Central memory CD8-positive, alpha-beta T cell (primary cell): Measurements from ENCODE around the gene NUP98.
"Not testable (repeated sequence)": the region's sequence is repeated elsewhere in the genome, so short reads cannot be mapped to it uniquely, and the experiment has no call there.

Experiments used
- ATAC-seq: fragments of 150-1000 bp; cut with Tn5 transposase; replicated peaks from 2 replicates; pipeline ENCODE4 v1.10.0; 2022; ENCODE audit warnings: mild to moderate bottlenecking, moderate FRiP score, moderate number of reproducible peaks; ENCODE audit not compliant: poor library complexity, severe bottlenecking; ENCODE audit errors: extremely low read depth
- DNase-seq, 2 donors: peaks; one replicate each; pipeline ENCODE4 v3.0.0; 2021; ENCODE audit warnings: low spot score in 2 of 2
- H3K27ac Mint-ChIP-seq: one replicate; pipeline ENCODE4 v1.8.0; 2022; ENCODE audit warnings: low read depth, mild to moderate bottlenecking, moderate library complexity, mixed read lengths
- H3K27me3 Mint-ChIP-seq: one replicate; pipeline ENCODE4 v1.8.0; 2022; ENCODE audit warnings: mixed read lengths
- H3K36me3 Mint-ChIP-seq: one replicate; pipeline ENCODE4 v1.8.0; 2022; ENCODE audit warnings: mild to moderate bottlenecking, moderate library complexity, mixed read lengths; ENCODE audit not compliant: insufficient read depth
- H3K4me1 Mint-ChIP-seq: one replicate; pipeline ENCODE4 v1.8.0; 2022; ENCODE audit warnings: mixed read lengths
- H3K4me3 Mint-ChIP-seq: one replicate; pipeline ENCODE4 v1.8.0; 2022; ENCODE audit warnings: mild to moderate bottlenecking, moderate library complexity, mixed read lengths
- H3K9me3 Mint-ChIP-seq: one replicate; pipeline ENCODE4 v1.8.0; 2022; ENCODE audit warnings: mixed read lengths

Gene NUP98

DNA sequence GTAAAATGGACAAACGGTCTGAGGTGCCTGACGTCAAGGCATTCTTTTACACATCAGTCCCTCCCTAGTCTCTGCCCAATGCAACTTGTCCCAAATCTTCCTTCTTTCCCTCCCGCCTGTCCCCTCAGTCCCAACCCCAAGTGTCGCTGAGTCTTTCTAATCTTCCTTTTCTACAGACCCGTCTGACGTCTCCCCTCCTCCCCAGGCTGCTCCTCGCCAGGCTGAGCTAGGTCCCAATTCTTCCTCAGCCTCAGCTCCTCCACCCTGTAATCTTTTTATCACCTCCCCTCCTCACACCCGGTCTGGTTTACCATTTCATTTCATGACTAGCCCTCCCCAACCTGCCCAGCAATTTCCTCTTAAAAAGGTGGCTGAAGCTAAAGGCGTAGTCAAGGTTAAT, 148.0 kb downstream of the NUP98 start:
- ATAC-seq, H3K4me1 Mint-ChIP-seq, DNase-seq, H3K27ac Mint-ChIP-seq, H3K9me3 Mint-ChIP-seq, H3K4me3 Mint-ChIP-seq, H3K36me3 Mint-ChIP-seq: not testable (repeated sequence)
- H3K27me3 Mint-ChIP-seq, result peaks cover 67% of the 10 kb centered on the region

DNA sequence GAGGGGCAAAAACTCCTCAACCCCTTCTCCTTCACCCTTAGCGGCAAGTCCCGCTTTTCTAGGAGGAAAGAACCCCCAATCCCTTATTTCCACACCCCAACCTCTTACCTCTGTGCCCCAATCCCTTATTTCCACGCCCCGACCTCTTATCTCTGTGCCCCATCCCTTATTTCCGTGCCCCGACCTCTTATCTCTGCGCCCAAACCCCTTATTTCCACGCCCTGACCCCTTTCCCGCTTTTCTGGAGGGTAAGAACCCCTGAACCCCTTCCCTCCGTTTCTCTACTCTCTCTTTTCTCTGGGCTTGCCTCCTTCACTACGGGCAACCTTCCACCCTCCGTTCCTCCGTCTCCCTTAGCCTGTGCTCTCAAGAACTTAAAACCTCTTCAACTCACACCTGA, 148.5 kb downstream of the NUP98 start:
- not testable (repeated sequence) for H3K36me3 Mint-ChIP-seq, H3K4me1 Mint-ChIP-seq, H3K27ac Mint-ChIP-seq, H3K4me3 Mint-ChIP-seq, H3K9me3 Mint-ChIP-seq, DNase-seq, ATAC-seq
- peaks cover 72% of the 10 kb centered on the region for H3K27me3 Mint-ChIP-seq

DNA sequence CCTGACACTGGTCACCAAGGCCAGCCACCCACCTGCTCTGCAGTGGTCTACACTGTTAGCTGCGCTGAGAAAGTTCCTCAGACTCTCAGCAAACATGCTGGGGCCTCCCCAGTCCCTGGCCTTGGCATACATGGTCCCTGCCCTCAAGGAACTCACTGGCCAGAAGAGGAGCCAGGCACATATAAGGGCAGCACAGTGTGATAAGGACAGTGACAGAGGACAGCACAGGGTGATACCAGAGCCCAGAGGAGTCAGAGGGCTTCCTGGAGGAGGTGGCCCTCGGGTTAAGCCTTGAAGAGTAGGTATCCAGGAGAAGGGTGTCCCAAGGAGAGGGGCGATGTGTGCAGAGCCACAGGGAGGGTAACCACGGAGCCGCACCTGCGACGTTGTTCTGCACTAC, 151.8 kb downstream of the NUP98 start:
- DNase-seq (no peak), ATAC-seq (no peak)
- Mint-ChIP-seq H3K9me3 (no peaks in the 10 kb centered on the region), H3K27ac (no peak overlapping the region), H3K27me3 (peaks cover 87% of the 10 kb centered on the region), H3K4me3 (no peak overlapping the region), H3K36me3 (no peaks in the 10 kb centered on the region), H3K4me1 (peaks cover 12% of the 10 kb centered on the region)

DNA sequence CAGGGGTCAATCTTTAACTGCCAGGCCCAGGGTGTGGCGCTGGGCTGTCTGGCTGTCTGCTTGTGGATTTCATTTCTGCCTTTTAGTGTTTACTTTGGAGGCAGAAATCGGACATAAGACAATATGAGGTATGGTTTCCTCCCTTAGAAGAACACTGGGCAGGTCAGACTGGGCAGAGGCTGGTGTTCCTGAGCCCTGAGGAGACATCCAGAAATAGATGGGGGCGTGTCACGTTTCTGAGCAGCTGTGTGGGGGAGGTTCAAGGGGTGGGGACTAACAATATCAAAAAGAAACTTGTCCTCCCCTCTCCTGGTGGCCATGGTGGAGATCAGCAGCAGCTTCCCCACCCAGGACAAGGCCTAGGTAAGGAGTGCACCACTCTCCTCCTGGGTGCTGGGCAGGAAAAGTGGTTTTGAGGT, 152.5 kb downstream of the NUP98 start, which contains the start of gene ART1:
TSS of gene ART1 (plus strand) at position 312 of the 419 bp plus-strand sequence. CDS start 14,086 bp downstream, outside the sequence.
- no peak for DNase-seq
- no peaks in the 10 kb centered on the region for H3K36me3 Mint-ChIP-seq
- no peak within 1 kb of the TSS for H3K27ac Mint-ChIP-seq
- no peak within 1 kb of the TSS for H3K4me3 Mint-ChIP-seq
- peaks cover 12% of the 10 kb centered on the region for H3K4me1 Mint-ChIP-seq
- H3K9me3 Mint-ChIP-seq, result no peaks in the 10 kb centered on the region
- H3K27me3 Mint-ChIP-seq, result peaks cover 86% of the 10 kb centered on the region
- no peak for ATAC-seq

DNA sequence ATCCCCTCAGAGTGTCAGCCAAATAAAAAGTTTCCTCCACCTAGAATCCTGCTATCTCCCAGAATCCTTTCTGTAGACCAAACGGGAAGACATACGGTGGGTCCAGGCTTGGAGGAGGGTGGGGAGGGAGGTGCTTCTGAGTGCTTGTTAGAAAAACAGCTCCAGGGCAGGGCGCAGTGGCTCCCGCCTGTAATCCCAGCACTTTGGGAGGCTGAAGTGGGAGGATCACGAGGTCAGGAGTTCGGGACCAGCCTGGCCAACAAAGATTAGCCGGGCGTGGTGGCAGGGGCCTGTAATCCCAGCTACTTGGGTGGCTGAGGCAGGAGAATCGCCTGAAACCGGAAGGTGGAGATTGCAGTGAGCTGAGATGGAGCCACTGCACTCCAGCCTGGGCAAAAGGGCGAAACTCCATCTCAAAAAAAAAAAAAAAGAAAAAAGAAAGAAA, 154.2 kb downstream of the NUP98 start:
- not testable (repeated sequence) for H3K27ac Mint-ChIP-seq

DNA sequence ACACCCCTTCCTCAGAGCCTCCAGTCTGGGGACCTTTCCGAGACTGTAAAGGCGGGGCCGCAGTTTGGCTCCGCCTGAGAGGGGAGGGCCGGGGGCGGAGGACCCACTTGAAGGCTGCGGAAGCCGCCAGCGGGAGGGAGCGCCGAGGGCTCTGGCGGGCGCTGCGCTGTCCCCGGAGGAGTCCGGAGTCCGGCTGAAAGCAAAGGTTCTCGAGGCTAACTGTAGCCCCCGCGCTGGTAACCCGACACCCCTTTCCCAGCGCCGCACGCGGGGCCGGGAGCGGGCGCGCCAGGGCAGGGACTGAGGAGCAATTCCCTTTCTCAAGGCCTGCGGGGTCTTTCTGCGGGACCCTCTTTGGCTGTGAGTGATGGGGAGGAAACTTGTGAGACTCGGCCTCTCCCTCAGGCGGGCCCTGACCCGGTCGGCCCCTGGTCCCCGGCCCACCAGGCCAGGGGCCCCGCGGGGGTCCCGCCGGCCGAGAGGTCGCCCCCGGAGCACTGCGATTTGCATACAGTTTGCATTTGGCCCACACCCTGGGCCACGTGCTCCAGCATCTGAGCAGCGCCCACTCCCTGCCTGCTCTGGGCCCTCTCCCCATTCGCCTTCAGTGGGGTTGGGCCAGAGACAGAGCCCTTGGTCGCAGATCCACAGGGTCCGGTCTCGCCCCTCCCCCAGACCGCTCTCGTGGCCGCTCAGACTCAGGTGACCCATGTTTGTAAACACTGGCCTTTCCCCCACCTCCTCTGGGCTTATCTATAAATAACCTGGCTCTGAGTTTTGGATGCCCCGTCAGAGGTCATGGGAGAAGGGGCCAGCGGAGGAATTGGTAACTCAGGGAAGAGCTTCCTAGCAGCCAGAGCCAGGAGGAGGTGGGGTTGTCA, 155.0 kb downstream of the NUP98 start:
- Mint-ChIP-seq H3K9me3 (no peaks in the 10 kb centered on the region), H3K27ac (no peak overlapping the region), H3K4me1 (peaks cover 12% of the 10 kb centered on the region), H3K36me3 (no peaks in the 10 kb centered on the region), H3K4me3 (peak overlapping the region; percentile 63), H3K27me3 (peaks cover 88% of the 10 kb centered on the region)
- ATAC-seq (peak; percentile 70), DNase-seq (peak in 1 of 2 donors; percentile 18)

More for the DNA sequence above, 154.2 kb downstream of the NUP98 start:
- not testable (repeated sequence) for H3K36me3 Mint-ChIP-seq, ATAC-seq, H3K9me3 Mint-ChIP-seq, DNase-seq
- Mint-ChIP-seq H3K4me1 (peaks cover 12% of the 10 kb centered on the region), H3K27me3 (peaks cover 86% of the 10 kb centered on the region), H3K4me3 (peak overlapping the region; percentile 61)

DNA sequence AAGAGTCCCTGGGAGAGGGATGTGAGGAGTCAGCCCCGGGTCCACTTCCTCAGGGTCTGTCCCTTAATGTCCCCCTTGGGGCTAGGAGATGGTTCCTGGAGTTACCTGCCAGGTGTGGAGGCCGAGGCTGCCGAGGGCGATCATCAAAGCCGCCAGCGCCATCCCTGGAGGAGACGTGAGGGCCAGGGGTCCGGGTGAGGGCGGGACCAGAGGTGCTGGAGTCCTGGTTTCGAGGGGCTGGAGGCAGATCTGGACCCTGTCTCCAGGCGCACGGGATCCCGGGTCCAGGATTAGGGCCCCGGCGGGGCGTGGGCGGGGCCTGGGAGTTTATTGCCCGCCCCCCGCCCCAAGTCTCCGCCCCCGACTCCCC, 155.7 kb downstream of the NUP98 start, which contains the start of gene ART5:
TSS of gene ART5 (minus strand) at position 292 of the 370 bp plus-strand sequence. CDS start at position 162, 130 bp downstream.
- Mint-ChIP-seq H3K4me3 (peak within 1 kb of the TSS; percentile 63), H3K27me3 (peaks cover 91% of the 10 kb centered on the region), H3K36me3 (no peaks in the 10 kb centered on the region), H3K9me3 (no peaks in the 10 kb centered on the region), H3K4me1 (peaks cover 12% of the 10 kb centered on the region), H3K27ac (peak within 1 kb of the TSS; percentile 4)
- DNase-seq, result no peak
- ATAC-seq, result peak; percentile 10

DNA sequence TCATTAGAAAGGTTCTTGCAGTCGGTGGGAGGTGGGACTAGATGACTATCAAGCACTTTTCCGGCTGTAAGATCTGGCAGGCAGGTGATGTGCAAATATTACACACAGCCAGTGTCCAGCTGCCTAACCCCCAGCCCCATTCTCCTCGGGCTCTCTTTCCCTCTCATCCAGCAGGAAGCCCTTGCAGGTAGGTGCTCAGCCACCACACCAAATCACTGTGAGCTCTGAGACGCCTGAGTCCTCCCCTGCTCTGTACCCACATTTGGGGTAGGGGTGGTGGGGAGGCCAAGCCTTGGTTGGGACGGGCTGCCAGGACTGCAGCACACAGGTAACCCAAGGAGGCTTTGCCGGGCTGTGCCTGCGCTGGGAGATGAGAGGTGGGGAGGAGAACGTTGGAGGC, 156.2 kb downstream of the NUP98 start:
- Mint-ChIP-seq H3K36me3 (no peaks in the 10 kb centered on the region), H3K27me3 (peaks cover 91% of the 10 kb centered on the region), H3K27ac (peak overlapping the region; percentile 4), H3K4me3 (peak overlapping the region; percentile 63), H3K9me3 (no peaks in the 10 kb centered on the region), H3K4me1 (peaks cover 12% of the 10 kb centered on the region)
- DNase-seq (no peak), ATAC-seq (no peak)

DNA sequence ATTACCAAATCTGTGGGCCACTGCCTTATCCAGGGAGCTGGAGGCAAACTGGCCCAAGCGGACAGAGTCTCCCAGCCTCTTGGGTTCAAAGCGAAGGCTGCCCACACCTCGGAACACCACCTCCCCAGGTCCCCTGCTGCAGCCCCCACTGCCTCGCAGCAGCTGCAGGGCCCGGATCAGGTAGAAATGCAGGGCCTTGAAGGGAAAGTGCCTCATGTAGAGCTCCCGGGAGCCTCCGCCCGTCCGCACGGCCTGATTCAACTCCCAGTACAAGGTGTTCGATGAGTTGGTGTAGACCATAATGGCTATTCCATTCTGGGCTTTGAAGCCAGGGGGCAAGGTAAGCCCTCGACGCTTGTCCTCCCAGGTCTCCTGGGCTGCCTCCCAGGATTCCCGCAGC, 157.5 kb downstream of the NUP98 start:
- Mint-ChIP-seq H3K27me3 (peaks cover 91% of the 10 kb centered on the region), H3K4me1 (peaks cover 12% of the 10 kb centered on the region), H3K9me3 (no peaks in the 10 kb centered on the region), H3K27ac (no peak overlapping the region), H3K36me3 (no peaks in the 10 kb centered on the region), H3K4me3 (no peak overlapping the region)
- DNase-seq (no peak), ATAC-seq (no peak)

DNA sequence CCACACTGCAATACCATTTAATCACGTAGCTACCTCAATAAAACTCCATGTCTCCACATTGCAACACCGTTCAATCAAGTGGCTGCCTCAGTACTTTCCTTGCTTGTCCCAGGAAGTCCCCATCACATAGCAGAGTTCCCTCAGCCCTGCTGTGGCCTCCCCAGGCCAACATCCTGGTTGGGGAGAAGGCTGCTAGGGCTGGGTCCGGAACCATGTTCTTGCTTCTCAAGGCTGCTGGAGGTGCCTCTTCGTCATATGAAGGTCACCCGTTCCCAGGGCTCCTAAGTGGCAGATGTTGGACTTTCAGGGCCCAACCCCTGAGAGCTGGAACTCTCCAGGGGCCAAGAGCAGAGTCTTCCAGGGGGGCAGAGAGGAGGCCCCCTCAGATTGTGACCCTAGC, 158.8 kb downstream of the NUP98 start:
- no peak for DNase-seq
- no peak for ATAC-seq
- peaks cover 12% of the 10 kb centered on the region for H3K4me1 Mint-ChIP-seq
- no peak overlapping the region for H3K4me3 Mint-ChIP-seq
- H3K27ac Mint-ChIP-seq, result no peak overlapping the region
- H3K27me3 Mint-ChIP-seq, result peaks cover 79% of the 10 kb centered on the region
- H3K9me3 Mint-ChIP-seq, result no peaks in the 10 kb centered on the region
- no peaks in the 10 kb centered on the region for H3K36me3 Mint-ChIP-seq

DNA sequence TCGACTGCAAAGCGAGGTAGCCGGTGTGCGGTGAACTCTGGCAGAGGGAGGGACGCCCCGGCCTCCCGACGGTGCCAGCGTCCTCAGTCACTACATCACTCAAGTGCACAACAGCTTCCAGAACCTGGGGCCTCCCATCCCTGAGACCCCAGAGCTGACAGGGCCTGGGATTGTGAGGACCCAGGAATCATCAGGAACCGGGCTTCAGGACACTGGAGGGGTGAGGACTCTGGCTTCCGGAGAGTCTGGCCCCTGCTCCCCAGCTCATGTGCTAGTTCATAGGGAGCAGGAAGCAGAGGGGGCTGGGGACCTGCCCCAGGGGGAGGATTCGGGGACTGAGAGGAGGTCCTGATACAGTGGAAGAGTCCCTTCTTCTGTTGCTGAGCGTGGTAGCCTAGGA, 160.2 kb downstream of the NUP98 start:
- H3K9me3 Mint-ChIP-seq, result no peaks in the 10 kb centered on the region
- H3K27ac Mint-ChIP-seq, result no peak overlapping the region
- ATAC-seq (no peak), DNase-seq (no peak)
- no peak overlapping the region for H3K4me3 Mint-ChIP-seq
- no peaks in the 10 kb centered on the region for H3K36me3 Mint-ChIP-seq
- H3K4me1 Mint-ChIP-seq, result peaks cover 6% of the 10 kb centered on the region
- peaks cover 66% of the 10 kb centered on the region for H3K27me3 Mint-ChIP-seq

DNA sequence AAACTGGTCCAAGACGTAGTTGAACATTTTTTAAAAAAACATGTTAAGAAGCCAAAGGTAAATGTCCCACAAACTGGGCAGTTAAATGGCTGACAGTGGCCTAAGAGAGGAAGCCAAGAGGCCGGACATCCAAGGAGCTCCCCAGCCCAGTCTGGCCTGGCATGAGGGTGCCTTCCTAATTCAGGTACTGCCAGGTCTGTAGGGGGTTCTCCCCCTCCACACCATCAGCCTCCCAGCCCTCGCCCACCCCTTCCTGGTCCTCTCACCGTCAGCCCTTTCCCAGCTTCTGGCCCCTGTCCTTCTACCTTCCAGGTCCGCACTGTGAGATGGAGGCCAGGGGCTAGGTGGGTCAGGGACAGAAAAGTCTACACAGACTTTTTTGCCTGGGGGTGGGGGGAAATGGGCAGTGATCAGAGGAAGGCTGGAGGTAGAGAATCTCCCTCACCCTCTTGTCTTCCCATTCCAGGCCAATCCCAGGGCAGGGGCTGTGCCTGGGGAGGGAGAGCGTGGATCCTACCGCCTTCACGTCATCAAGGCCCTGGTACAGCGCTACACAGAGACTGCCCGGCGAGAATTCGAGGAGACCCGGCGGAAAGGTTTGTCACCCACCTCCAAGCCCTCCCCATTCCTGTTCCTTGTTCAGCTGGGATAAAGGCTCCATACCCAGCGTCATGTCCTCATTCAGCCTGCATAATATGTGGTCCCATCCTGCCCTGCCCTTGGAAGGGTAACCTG, 161.5 kb downstream of the NUP98 start:
- Mint-ChIP-seq H3K36me3 (no peaks in the 10 kb centered on the region), H3K4me1 (no peaks in the 10 kb centered on the region), H3K9me3 (no peaks in the 10 kb centered on the region), H3K4me3 (no peak overlapping the region), H3K27me3 (peaks cover 55% of the 10 kb centered on the region), H3K27ac (no peak overlapping the region)
- DNase-seq, result no peak
- ATAC-seq, result no peak
